HepG2 (cell line): ENCODE data around the gene MAGI1. TPM values are rescaled to one million over a fixed set of nuclear protein-coding genes. Genes with fewer than 3 reads are reported as not detected.

Experiments used
- ATAC-seq: fragments of 200-7000 bp; cut with Tn5 transposase; 3 replicates; pipeline ENCODE4 v1.9.1; 2020; ENCODE audit warnings: mild to moderate bottlenecking, moderate library complexity
- BruUV-seq: library from RNA; stranded (reverse); fragments of 400-500 nt; replicated peaks from 2 replicates; lab custom pipeline; 2021; lab: Mats Ljungman, UMichigan
- CTCF ChIA-PET: fragments of 300-600 bp; formaldehyde crosslinking; extraction: SDS; loops from one replicate; lab custom pipeline; 2021; ENCODE audit warnings: low total read pairs, inconsistent platforms, low intra/inter-chr PET ratio; lab: Yijun Ruan, JAX
- POLR2A ChIA-PET: fragments of 350-600 bp; sonication (Branson Sonifier 250); formaldehyde crosslinking; loops from one replicate; lab custom pipeline; 2020; ENCODE audit warnings: antibody characterized with exemption, inconsistent platforms; lab: Yijun Ruan, JAX
- DNase-seq: peaks from one replicate; pipeline ENCODE4 v3.0.0-alpha.2; 2015; ENCODE audit warnings: low spot score
- FAIRE-seq: peaks from 3 replicates; lab custom pipeline; 2011; peaks lifted over from hg19 to GRCh38; lab: Jason Lieb, UNC
- H2AFZ ChIP-seq: one replicate; pipeline ENCODE4 v1.6.1; 2011; ENCODE audit warnings: low read length, inconsistent platforms
- H3K27ac ChIP-seq: fragments of 300-600 bp; 3 replicates; pipeline ENCODE4 v1.8.0; 2011; ENCODE audit warnings: mixed run types, mild to moderate bottlenecking, mixed read lengths, low read length, inconsistent platforms; ENCODE audit not compliant: insufficient read depth; ENCODE audit errors: extremely low read length
- H3K27me3 ChIP-seq, 2 experiments: fragments of 200-600 bp in 1 of 2; 2 replicates in 1 of 2; 3 replicates in 1 of 2; pipeline versions ENCODE4 v1.6.0 to v1.8.0; 2011; ENCODE audit warnings: low read length in 2 of 2, mild to moderate bottlenecking in 2 of 2, moderate library complexity in 2 of 2, inconsistent platforms in 1 of 2; ENCODE audit not compliant: insufficient read depth in 2 of 2, control insufficient read depth in 1 of 2
- H3K36me3 ChIP-seq, 2 experiments: fragments of 200-600 bp in 1 of 2; replicated peaks in 1 of 2; 2 replicates in 1 of 2; 3 replicates in 1 of 2; pipeline versions ENCODE4 v1.5.1 to v1.8.0; 2011; ENCODE audit warnings: low read length in 2 of 2, inconsistent platforms in 1 of 2; ENCODE audit not compliant: insufficient read depth in 2 of 2, control insufficient read depth in 1 of 2
- H3K4me1 ChIP-seq: 2 replicates; pipeline ENCODE4 v1.5.1; 2012; ENCODE audit warnings: low read length, inconsistent platforms; ENCODE audit not compliant: insufficient read depth
- H3K4me2 ChIP-seq: 2 replicates; pipeline ENCODE4 v1.6.0; 2011; ENCODE audit warnings: low read depth, low read length, inconsistent platforms
- H3K4me3 ChIP-seq, 3 experiments: fragments of 200-600 bp in 1 of 3; sonication (generic), shearing (Covaris generic) in 1 of 3; replicated peaks in 1 of 3; 2 replicates each; pipeline ENCODE4 v1.5.1; 2011 to 2016; ENCODE audit warnings: low read length in 3 of 3, inconsistent platforms in 2 of 3, low read depth in 2 of 3, mild to moderate bottlenecking in 2 of 3, control low read depth in 1 of 3, mixed read lengths in 1 of 3; ENCODE audit not compliant: insufficient read depth in 1 of 3
- H3K79me2 ChIP-seq: one replicate; pipeline ENCODE4 v1.6.1; 2011; ENCODE audit warnings: low read length, inconsistent platforms; ENCODE audit not compliant: insufficient read depth
- H3K9ac ChIP-seq: 2 replicates; pipeline ENCODE4 v1.6.0; 2011; ENCODE audit warnings: mild to moderate bottlenecking, low read depth, low read length, inconsistent platforms; ENCODE audit not compliant: insufficient read depth
- H3K9me3 ChIP-seq: 2 replicates; pipeline ENCODE4 v1.5.1; 2012; ENCODE audit warnings: mild to moderate bottlenecking, low read length
- H4K20me1 ChIP-seq: 2 replicates; pipeline ENCODE4 v1.6.0; 2011; ENCODE audit warnings: inconsistent platforms, mild to moderate bottlenecking, low read length, moderate library complexity; ENCODE audit not compliant: insufficient read depth
- CEBPG ChIP-seq: IDR thresholded peaks from 2 replicates; pipeline ENCODE4 v1.6.1; 2016
- GFI1 ChIP-seq: sonication (generic); formaldehyde crosslinking; IDR thresholded peaks from 2 replicates; pipeline ENCODE4 v1.5.0; 2020; ENCODE audit warnings: missing genetic modification reagents, mild to moderate bottlenecking, borderline replicate concordance
- IKZF1 ChIP-seq: fragments of 450-650 bp; IDR thresholded peaks from 2 replicates; pipeline ENCODE4 v1.7.1; 2016
- KAT8 ChIP-seq: IDR thresholded peaks from 2 replicates; pipeline ENCODE4 v1.6.1; 2016; ENCODE audit warnings: missing genetic modification reagents, missing compliant biosample characterization
- ZBTB34 ChIP-seq: sonication (generic); formaldehyde crosslinking; IDR thresholded peaks from 2 replicates; pipeline ENCODE4 v1.8.0; 2022; ENCODE audit warnings: mild to moderate bottlenecking, missing genetic modification reagents
- ZBTB7B ChIP-seq: sonication (generic); formaldehyde crosslinking; IDR thresholded peaks from 2 replicates; pipeline ENCODE4 v1.4.0; 2020; ENCODE audit warnings: missing genetic modification reagents
- ZNF362 ChIP-seq: sonication (generic); formaldehyde crosslinking; IDR thresholded peaks from 2 replicates; pipeline ENCODE4 v1.4.0; 2020; ENCODE audit warnings: missing genetic modification reagents, mild to moderate bottlenecking, borderline replicate concordance
- ZNF75D ChIP-seq: sonication (generic); formaldehyde crosslinking; IDR thresholded peaks from 2 replicates; pipeline ENCODE4 v1.8.1; 2023; ENCODE audit warnings: missing genetic modification reagents, mild to moderate bottlenecking, borderline replicate concordance
- ZNF788 ChIP-seq: sonication (generic); formaldehyde crosslinking; IDR thresholded peaks from 2 replicates; pipeline ENCODE4 v1.5.0; 2020; ENCODE audit warnings: mild to moderate bottlenecking, missing genetic modification reagents, borderline replicate concordance
- WGBS: methylation state at CpG from one replicate; pipeline ENCODE4 v1.1.6; 2017; ENCODE audit warnings: low lambda C conversion rate; 5-methylcytosine and 5-hydroxymethylcytosine counted together
- in situ Hi-C: cut with HindIII; loops from 2 replicates; pipeline ENCODE4 v1.10.0; 2017; ENCODE audit warnings: low pct_unique_long_range_greater_than_20kb; ENCODE audit not compliant: extremely low pct_ligation_motif_present
- intact Hi-C: fragments of 100-400 bp; cut with micrococcal nuclease; formaldehyde crosslinking; loops from one replicate; pipeline ENCODE4 v1.10.0; 2022; ENCODE audit not compliant: unreplicated experiment
- polyA plus RNA-seq, 8 experiments: library from polyadenylated mRNA; depleted of rRNA in 3 of 8; stranded (reverse) in 7 of 8; unstranded in 1 of 8; fragments of >200 nt; fragmentation: Illumina TruSeq in 4 of 8; extraction: Trizol in 4 of 8; gene quantifications; 2 replicates each; pipeline versions ENCODE4 v1.2.1 to v1.2.3, GENCODE V29; 2011 to 2016; ENCODE audit warnings: low read depth in 4 of 8, missing spikeins in 1 of 8, mixed read lengths in 1 of 8; ENCODE audit not compliant: insufficient read depth in 1 of 8
- total RNA-seq, 5 experiments: library from RNA; depleted of rRNA; stranded (reverse); fragments of >200 nt; fragmentation: Illumina TruSeq; extraction: Trizol; gene quantifications; 2 replicates each; pipeline ENCODE4 v1.2.3, GENCODE V29; 2016; ENCODE audit warnings: low read depth in 1 of 5

MAGI1 gene
- total and polyA plus RNA-seq, 2 of the 13 experiments (the other 11 are each of a cell fraction or from before 2014, with no cell fraction given), result 22.2 to 26.0 TPM

GRCh38 chr3:65706301-65706700 lies 332.4 kb downstream of the MAGI1 start:
- WGBS, result 95% methylated on average over 4 of the region's 4 CpGs
- no peaks in the 10 kb centered on the region for H3K9me3 ChIP-seq
- DNase-seq (no peak), ATAC-seq (no peak), FAIRE-seq (no peak)
- in situ Hi-C loops (no loop called here), intact Hi-C loops (no loop called here)
- H3K27ac ChIP-seq, result no peak overlapping the region
- no peak overlapping the region for H3K9ac ChIP-seq
- ChIA-PET CTCF (no interaction called here), POLR2A (no interaction called here)
- H3K4me2 ChIP-seq, result no peak overlapping the region
- H3K36me3 ChIP-seq, result no peaks in the 10 kb centered on the region; a peak in 1 of 5 replicates
- H3K4me1 ChIP-seq, result no peaks in the 10 kb centered on the region
- no peak overlapping the region for H3K4me3 ChIP-seq
- H2AFZ ChIP-seq, result no peak overlapping the region
- no TSS peak for BruUV-seq
- no peaks in the 10 kb centered on the region for H3K27me3 ChIP-seq
- TF ChIP-seq ZNF788 (CRISPR knock-in tag) (no peak), ZBTB34 (CRISPR knock-in tag) (no peak), GFI1 (CRISPR knock-in tag) (no peak), ZNF362 (CRISPR knock-in tag) (no peak), CEBPG (CRISPR knock-in tag) (no peak), IKZF1 (no peak), ZNF75D (no peak), ZBTB7B (CRISPR knock-in tag) (no peak), KAT8 (CRISPR knock-in tag) (no peak)
- peaks cover 4% of the 10 kb centered on the region; the same call in 1 of the 2 replicates for H4K20me1 ChIP-seq
- peaks cover 4% of the 10 kb centered on the region for H3K79me2 ChIP-seq
